ENCODE results near the gene PLB1.

PLB1 gene

GRCh38 chr2:28643911-28644334 lies 148.1 kb downstream of the PLB1 start:
- no peak for DNase-seq (ENCODE audit: low read depth in 2 of 2)

- no peak for DNase-seq (ENCODE audit: low read depth in 2 of 2)
Observed at GRCh38 chr2:28644760-28645159, 148.9 kb downstream of the PLB1 start.

GRCh38 chr2:28645553-28645952 lies 149.7 kb downstream of the PLB1 start:
- no peak for DNase-seq (ENCODE audit: low read depth in 2 of 2)

GRCh38 chr2:28647682-28648081 lies 151.8 kb downstream of the PLB1 start:
- no peak for DNase-seq (ENCODE audit: low read depth in 2 of 2)

- DNase-seq (ENCODE audit: low read depth in 2 of 2) = no peak
Observed at GRCh38 chr2:28648147-28648546, 152.3 kb downstream of the PLB1 start.

DNA sequence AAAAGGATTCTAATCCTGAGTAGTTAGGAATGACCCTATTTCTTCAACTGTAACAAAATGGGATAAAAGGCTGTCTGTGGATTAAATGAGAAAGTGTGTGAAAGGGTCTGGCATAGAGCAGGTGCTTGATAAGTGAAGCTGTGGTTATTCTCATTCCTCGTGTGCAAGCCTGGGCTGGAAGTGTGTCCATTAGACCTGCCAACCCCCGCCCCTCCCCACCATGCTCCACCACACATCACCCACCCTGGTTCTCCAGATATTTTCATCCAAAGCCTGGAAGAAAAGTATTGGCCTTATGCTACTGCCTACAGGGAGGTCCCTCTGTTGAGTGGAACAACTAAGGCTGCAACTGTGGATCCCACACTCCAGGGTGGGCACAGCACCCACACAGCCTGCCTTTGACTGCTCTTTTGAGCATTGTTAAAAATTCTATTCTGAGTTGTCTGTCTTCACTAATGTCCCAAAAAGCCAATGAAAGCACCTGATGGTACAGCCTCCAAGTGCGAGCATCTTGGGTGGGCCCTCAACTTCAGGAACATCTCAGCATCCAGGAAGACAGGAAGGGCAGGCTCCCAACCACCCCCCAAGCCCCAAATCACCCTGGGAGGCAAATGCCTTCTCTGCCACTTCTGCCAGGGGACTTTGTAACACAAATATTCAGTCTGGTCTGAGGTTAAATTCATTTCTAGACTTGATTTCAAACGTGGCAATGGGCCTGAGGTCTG lies 153.0 kb downstream of the PLB1 start:
- DNase-seq (ENCODE audit: low read depth in 2 of 2) = no peak

DNA sequence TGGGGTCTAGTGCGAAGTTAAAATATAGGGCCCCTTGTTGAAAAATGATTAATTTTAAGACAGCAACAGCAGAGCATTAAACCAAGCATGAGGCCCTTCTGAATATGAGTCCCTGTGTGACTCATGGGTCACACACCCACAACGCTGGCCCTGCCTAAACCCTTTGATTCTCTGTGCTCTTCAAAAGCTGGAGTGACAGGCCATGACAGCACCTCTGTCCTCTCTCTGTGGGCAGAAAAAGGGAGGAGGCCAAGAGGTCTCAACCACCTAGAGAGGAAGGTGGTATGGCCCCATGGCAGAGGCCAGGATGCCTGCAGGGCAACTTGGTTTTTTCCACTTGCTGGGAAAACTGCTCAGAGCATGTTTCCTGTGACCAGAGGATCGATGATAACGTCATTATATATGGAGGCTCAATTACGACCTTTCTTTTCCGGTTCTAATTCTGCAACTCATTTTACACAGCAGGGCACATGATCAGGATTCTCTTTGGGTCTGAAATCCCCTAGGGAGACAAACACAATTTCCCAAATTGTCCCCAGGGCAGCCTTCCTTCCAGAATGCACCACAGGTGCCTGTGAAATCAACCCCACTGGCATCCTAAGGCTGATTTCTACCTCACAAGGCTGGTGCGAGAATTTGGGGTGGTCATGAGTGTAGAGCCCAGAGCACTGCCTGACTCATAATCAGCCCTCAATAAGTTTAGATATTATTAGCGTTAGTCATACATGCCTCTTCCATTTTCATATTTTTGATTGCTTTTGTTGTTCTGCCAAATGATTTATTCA lies 153.8 kb downstream of the PLB1 start:
- DNase-seq (ENCODE audit: low read depth in 2 of 2) = peak in 1 of 2 donors; percentile 46

DNA sequence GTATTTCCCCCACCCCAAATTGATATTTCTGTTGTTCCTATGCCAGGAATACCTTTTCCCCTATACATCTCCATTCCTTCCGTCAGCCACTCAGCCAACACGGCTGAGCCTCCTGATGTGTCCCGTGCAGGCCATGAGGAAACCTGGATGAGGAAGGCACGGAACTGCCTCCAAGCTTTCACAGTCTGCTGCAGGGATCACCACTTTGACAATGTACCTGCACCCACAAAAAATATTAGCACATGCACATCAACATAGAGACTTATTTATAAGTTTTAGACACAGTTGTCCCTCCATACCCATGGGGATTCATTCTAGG lies 154.4 kb downstream of the PLB1 start:
- DNase-seq (ENCODE audit: low read depth in 2 of 2) = no peak

GRCh38 chr2:28652217-28652616 lies 156.4 kb downstream of the PLB1 start:
- no peak for DNase-seq (ENCODE audit: low read depth in 2 of 2)

- no peak for DNase-seq (ENCODE audit: low read depth in 2 of 2)
Observed at GRCh38 chr2:28653892-28654662, 158.2 kb downstream of the PLB1 start.

GRCh38 chr2:28654663-28655320 lies 158.9 kb downstream of the PLB1 start:
- DNase-seq (ENCODE audit: low read depth in 2 of 2) = no peak

DNA sequence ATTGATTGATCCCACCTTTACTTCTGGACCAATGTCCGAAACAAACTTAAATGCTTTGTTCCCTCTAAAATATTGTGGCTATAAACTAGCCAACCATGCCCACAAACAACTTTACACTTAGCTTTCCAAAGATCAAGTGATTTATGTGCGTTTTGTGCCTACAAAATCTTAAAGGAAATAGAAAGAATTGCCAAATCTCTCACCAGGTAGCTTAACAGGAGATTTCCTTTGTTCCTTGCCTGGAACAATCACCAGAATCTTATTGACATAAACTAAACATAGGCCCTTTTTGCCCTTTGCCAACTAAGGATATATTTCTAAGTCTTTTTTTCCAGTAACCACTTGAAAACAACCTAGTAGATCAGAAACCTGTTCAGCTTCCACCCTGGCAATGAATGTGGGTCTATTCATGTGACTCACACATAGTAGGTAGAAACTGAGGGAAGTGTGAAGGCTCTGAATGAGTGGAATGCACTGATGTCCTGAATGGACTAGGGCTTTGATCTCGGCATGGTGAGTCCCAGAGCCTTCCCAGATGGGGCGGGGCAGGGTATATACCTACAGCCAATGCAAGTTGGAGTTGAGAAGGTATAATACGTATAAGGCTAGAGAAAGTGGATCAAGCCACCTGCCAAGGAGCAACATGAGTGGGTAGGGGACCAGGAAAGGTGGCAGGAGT lies 161.2 kb downstream of the PLB1 start:
- no peak for DNase-seq (ENCODE audit: low read depth in 2 of 2)

- no peak for DNase-seq (ENCODE audit: low read depth in 2 of 2)
Observed at GRCh38 chr2:28658369-28658768, 162.5 kb downstream of the PLB1 start.

DNA sequence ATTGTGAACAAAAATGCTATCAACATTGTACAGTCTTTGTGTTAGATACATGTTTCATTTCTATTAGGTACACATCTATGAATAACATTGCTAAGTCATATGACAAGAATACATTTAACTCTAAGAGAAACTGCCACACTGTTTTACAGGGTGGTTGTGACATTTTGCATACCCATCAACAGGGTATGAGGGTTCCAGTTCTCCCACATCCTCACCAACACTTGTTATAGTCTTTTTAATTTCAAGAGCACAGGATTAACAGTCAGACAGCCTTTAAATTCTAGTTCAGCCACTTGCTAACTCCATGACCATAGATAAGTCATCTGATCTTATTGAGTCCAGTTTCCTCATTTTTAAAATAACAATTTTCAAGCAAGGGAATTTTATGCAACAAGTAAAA lies 163.3 kb downstream of the PLB1 start:
- no peak for DNase-seq (ENCODE audit: low read depth in 2 of 2)

DNA sequence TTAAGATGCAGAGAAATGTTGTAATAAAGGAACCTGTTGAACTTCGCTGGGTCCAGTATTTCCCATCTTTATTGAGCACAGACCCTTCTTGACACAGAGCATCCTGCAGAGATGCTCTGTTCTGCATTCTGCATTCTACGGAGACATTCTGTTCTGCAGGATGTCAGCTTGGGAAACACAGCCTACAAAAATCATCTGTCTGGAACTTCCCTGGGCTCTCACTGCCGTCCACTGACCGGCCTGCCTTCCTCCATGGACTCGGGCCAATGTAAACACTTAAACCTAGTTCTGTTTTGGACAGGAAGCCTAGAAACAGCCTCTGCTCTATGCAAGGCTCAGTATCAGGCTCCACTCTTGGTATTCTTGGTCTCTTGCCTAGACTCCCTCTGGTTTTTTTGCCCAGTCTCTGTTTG lies 165.7 kb downstream of the PLB1 start:
- DNase-seq (ENCODE audit: low read depth in 2 of 2) = no peak

- no peak for DNase-seq (ENCODE audit: low read depth in 2 of 2)
Observed at GRCh38 chr2:28662044-28662443, 166.2 kb downstream of the PLB1 start.

DNA sequence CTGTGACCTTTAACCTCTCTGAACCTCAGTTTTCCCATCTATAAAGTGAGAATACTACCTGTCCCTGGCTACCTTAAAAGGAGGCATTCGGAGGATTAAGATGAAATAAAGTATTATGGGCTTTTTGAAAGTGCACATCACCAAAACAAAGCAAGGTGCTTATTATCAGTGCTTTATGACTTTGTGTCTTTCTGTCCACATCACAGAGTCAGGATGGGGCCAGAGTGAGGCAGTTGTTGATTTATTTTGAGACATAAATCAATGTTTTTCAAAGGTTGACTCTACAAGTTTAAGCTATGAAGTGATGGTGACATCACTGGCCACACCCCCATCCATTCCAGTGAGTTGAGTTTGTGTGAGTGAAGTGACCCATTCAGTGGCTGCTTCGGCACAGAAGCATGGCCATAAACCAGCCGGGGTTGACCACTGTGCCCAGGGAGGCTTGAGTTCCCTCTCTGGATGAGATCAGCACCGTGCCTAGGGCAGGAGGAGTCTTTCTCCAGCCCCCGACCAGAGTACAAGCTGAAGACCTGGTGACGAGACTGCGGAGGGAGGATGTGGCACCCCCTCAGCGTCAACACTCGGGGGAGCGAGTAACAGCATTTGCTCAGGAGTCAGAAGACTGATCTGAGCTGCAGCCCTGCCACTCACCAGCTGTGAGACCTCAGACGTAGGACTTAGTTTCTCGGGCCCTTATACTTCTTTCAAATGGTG lies 166.8 kb downstream of the PLB1 start:
- DNase-seq (ENCODE audit: low read depth in 2 of 2) = no peak

- no peak for DNase-seq (ENCODE audit: low read depth in 2 of 2)
Observed at GRCh38 chr2:28663359-28663758, 167.5 kb downstream of the PLB1 start.

DNA sequence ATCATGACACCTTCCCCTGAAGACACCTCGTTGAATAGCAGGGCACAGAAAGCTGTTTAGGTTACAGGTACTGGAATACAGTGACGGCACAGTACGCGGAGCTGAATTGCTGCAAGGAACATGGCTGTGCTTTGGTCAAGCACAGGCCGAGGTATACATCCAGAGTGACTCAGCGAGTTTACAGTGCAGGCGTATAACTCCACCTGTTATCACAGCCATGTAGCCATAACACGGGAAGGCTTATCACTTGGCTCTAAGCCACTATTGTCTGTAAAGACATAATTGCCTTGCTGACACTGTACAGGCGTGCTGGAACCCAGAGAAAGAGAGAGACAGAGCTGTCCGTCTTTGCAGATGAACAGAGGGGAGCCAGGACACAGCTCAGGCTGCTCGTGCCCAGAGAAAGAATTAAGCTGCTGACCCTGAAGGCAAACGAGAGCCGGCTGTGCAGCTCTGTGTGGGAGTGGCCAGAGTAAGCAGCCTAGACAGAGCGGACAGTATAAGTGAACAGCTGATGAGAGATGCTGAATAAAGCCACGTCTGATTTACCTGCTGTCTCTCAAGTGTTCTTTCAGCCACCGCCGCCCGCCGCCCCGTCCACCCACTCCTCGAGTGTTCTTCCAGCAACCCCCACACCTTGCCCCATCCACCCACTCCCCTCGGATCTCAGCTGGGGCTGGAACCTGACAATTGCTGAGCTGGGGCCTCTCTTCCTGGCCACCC lies 168.4 kb downstream of the PLB1 start:
- no peak for DNase-seq (ENCODE audit: low read depth in 2 of 2)

DNA sequence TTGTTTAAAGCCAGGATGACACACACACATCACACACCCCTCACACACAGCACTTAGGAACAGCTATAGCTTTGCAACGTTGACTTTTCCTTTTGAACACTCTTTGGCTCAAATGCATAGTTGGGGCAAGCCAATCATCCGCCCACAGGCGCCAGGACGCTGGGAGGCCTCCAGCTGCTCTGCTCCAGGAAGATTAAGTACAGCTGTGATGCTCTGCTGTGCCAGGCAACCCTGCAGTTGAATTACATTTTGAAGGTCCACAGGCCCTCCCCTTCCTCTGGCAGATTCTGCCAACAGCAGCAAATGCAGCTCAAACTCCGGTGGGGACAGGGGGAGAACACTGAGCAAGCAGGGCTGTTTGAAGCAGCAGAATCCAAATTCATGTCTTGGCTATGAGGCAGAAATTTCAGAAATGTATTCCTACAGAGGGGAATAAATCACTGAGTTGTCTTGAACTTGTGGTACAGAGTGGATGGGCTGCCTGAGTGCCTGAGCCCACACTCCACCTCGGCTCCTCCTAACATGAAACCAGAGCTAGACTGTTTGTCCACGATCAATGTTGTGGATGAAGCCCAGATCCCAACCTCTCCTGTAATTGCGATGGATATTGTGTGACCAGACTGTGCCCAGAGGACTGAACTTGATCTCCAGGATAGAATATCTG lies 169.3 kb downstream of the PLB1 start:
- no peak for DNase-seq (ENCODE audit: low read depth in 2 of 2)
